Hepatocyte (in vitro differentiated cells): Measurements from ENCODE around the gene TRPM2. TPM values are rescaled to one million over a fixed set of nuclear protein-coding genes. Genes with fewer than 3 reads are reported as not detected.

Source experiments
- DNase-seq: peaks from one replicate; pipeline ENCODE4 v3.0.0-alpha.2; 2016; ENCODE audit warnings: low spot score
- H2AFZ ChIP-seq: fragments of 200-600 bp; sonication (generic); 2 replicates; pipeline ENCODE4 v1.6.0; 2016; ENCODE audit warnings: antibody characterized with exemption, mild to moderate bottlenecking
- H3K27ac ChIP-seq: fragments of 200-600 bp; sonication (generic); 2 replicates; pipeline ENCODE4 v1.5.1; 2016; ENCODE audit warnings: mild to moderate bottlenecking
- H3K27me3 ChIP-seq: fragments of 200-600 bp; sonication (generic); 2 replicates; pipeline ENCODE4 v1.6.1; 2016
- H3K36me3 ChIP-seq: fragments of 200-600 bp; sonication (generic); replicated peaks from 2 replicates; pipeline ENCODE4 v1.5.1; 2016; ENCODE audit warnings: low read depth; ENCODE audit not compliant: insufficient read depth
- H3K4me1 ChIP-seq: fragments of 200-600 bp; sonication (generic); 2 replicates; pipeline ENCODE4 v1.5.1; 2016; ENCODE audit warnings: mild to moderate bottlenecking, moderate library complexity; ENCODE audit not compliant: insufficient read depth
- H3K4me2 ChIP-seq: fragments of 200-600 bp; sonication (generic); 2 replicates; pipeline ENCODE4 v1.6.0; 2016
- H3K4me3 ChIP-seq: fragments of 200-600 bp; sonication (generic); 2 replicates; pipeline ENCODE4 v1.5.1; 2016; ENCODE audit warnings: mild to moderate bottlenecking
- H3K79me2 ChIP-seq: fragments of 200-600 bp; sonication (generic); 2 replicates; pipeline ENCODE4 v1.6.0; 2017; ENCODE audit warnings: mild to moderate bottlenecking
- H3K9me2 ChIP-seq: fragments of 200-600 bp; sonication (generic); replicated peaks from 2 replicates; pipeline ENCODE4 v1.6.0; 2017; ENCODE audit warnings: mild to moderate bottlenecking; ENCODE audit not compliant: insufficient read depth
- H3K9me3 ChIP-seq: fragments of 200-600 bp; sonication (generic); 2 replicates; pipeline ENCODE4 v1.5.1; 2016; ENCODE audit warnings: low read depth, mild to moderate bottlenecking
- H4K20me1 ChIP-seq: fragments of 200-600 bp; sonication (generic); 2 replicates; pipeline ENCODE4 v1.6.0; 2016; ENCODE audit warnings: mild to moderate bottlenecking; ENCODE audit not compliant: insufficient read depth, poor library complexity, severe bottlenecking
- CTCF ChIP-seq: fragments of 200-600 bp; sonication (generic); IDR thresholded peaks from 2 replicates; pipeline ENCODE4 v1.5.1; 2016; ENCODE audit warnings: antibody characterized with exemption, mild to moderate bottlenecking; ENCODE audit not compliant: poor library complexity
- EZH2 ChIP-seq: fragments of 200-600 bp; sonication (generic); IDR thresholded peaks from 2 replicates; pipeline ENCODE4 v1.6.1; 2016; ENCODE audit warnings: antibody characterized with exemption, mild to moderate bottlenecking, borderline replicate concordance
- EZH2phosphoT487 ChIP-seq: fragments of 200-600 bp; sonication (generic); IDR thresholded peaks from one replicate; pipeline ENCODE4 v1.6.1; 2018; ENCODE audit warnings: antibody characterized with exemption, mild to moderate bottlenecking, low read depth, moderate library complexity; ENCODE audit not compliant: unreplicated experiment, severe bottlenecking
- WGBS: methylation state at CpG from one replicate; pipeline ENCODE4 v1.1.6; 2016; ENCODE audit warnings: low lambda C conversion rate; ENCODE audit errors: missing lambda C conversion rate; 5-methylcytosine and 5-hydroxymethylcytosine counted together
- polyA plus RNA-seq: library from polyadenylated mRNA; unstranded; fragments of >200 nt; fragmentation: Nextera tagmentation; extraction: Ambion mirVana; gene quantifications from 2 replicates; pipeline ENCODE4 v1.2.1, GENCODE V29; 2016
- total RNA-seq: library from RNA; depleted of rRNA; stranded (reverse); fragments of >200 nt; gene quantifications from 2 replicates; pipeline ENCODE4 v1.2.3, GENCODE V29; 2014

The TRPM2 gene
- total and polyA plus RNA-seq, 2 experiments from 2014 or later = 0.25 to 0.50 TPM

- Histone ChIP-seq H4K20me1 (no peaks in the 10 kb centered on the region), H3K4me3 (no peak overlapping the region), H3K4me1 (no peaks in the 10 kb centered on the region), H3K9me3 (no peaks in the 10 kb centered on the region), H3K4me2 (no peak overlapping the region), H2AFZ (no peak overlapping the region), H3K36me3 (no peaks in the 10 kb centered on the region), H3K27me3 (no peaks in the 10 kb centered on the region), H3K79me2 (no peaks in the 10 kb centered on the region), H3K27ac (no peak overlapping the region), H3K9me2 (no peaks in the 10 kb centered on the region)
- no peak for TF ChIP-seq EZH2
- no peak for TF ChIP-seq CTCF
- no peak for TF ChIP-seq EZH2phosphoT487
- 97% methylated on average over 22 of the region's 22 CpGs for WGBS
- DNase-seq = no peak
Observed at GRCh38 chr21:44312089-44312488, 41.3 kb upstream of the TRPM2 start.

GRCh38 chr21:44312716-44313115 lies 40.7 kb upstream of the TRPM2 start:
- no peaks in the 10 kb centered on the region for H3K27me3 ChIP-seq
- H2AFZ ChIP-seq = no peak overlapping the region
- WGBS = 96% methylated on average over 18 of the region's 19 CpGs
- H3K4me1 ChIP-seq = no peaks in the 10 kb centered on the region
- no peak overlapping the region for H3K4me3 ChIP-seq
- no peaks in the 10 kb centered on the region for H3K9me3 ChIP-seq
- H3K9me2 ChIP-seq = no peaks in the 10 kb centered on the region
- no peak overlapping the region for H3K4me2 ChIP-seq
- H3K79me2 ChIP-seq = no peaks in the 10 kb centered on the region
- H3K36me3 ChIP-seq = no peaks in the 10 kb centered on the region
- H3K27ac ChIP-seq = no peak overlapping the region
- TF ChIP-seq CTCF (no peak), EZH2 (no peak), EZH2phosphoT487 (no peak)
- DNase-seq = no peak
- no peaks in the 10 kb centered on the region for H4K20me1 ChIP-seq

- no peak for DNase-seq
- Histone ChIP-seq H3K4me1 (no peaks in the 10 kb centered on the region), H3K79me2 (no peaks in the 10 kb centered on the region), H3K27me3 (no peaks in the 10 kb centered on the region), H4K20me1 (no peaks in the 10 kb centered on the region), H3K9me3 (no peaks in the 10 kb centered on the region), H3K36me3 (no peaks in the 10 kb centered on the region), H3K27ac (no peak overlapping the region), H2AFZ (no peak overlapping the region), H3K4me2 (no peak overlapping the region), H3K4me3 (no peak overlapping the region), H3K9me2 (no peaks in the 10 kb centered on the region)
- WGBS = 95% methylated on average over 13 of the region's 13 CpGs
- TF ChIP-seq EZH2 (no peak), CTCF (no peak), EZH2phosphoT487 (no peak)
Observed at GRCh38 chr21:44313451-44313850, 40.0 kb upstream of the TRPM2 start.

GRCh38 chr21:44314128-44314527 lies 39.3 kb upstream of the TRPM2 start:
- Histone ChIP-seq H3K9me2 (no peaks in the 10 kb centered on the region), H4K20me1 (no peaks in the 10 kb centered on the region), H3K4me3 (no peak overlapping the region), H3K36me3 (no peaks in the 10 kb centered on the region), H3K4me1 (no peaks in the 10 kb centered on the region), H2AFZ (no peak overlapping the region), H3K79me2 (no peaks in the 10 kb centered on the region), H3K27me3 (no peaks in the 10 kb centered on the region), H3K4me2 (no peak overlapping the region), H3K27ac (no peak overlapping the region), H3K9me3 (no peaks in the 10 kb centered on the region)
- WGBS = 93% methylated on average over 12 of the region's 15 CpGs
- no peak for DNase-seq
- TF ChIP-seq EZH2 = no peak
